Stimulated activated CD4-positive, alpha-beta T cell treated with anti-CD3 and anti-CD28 coated beads, Interleukin-12 subunit alpha, Interleukin-12 subunit beta, amount 100 ng/mL, for 4 hours (primary cell): Measurements from ENCODE around the gene KCNMA1.
"Not testable (repeated sequence)": the region's sequence is repeated elsewhere in the genome, so short reads cannot be mapped to it uniquely, and the experiment has no call there.

ENCODE experiments used
- DNase-seq: peaks from one replicate; pipeline ENCODE4 v3.0.0-alpha.2; 2020

The KCNMA1 gene

GRCh38 chr10:77637532-77638320 lies at the start of gene KCNMA1:
Gene KCNMA1 (minus strand): TSS chr10:77637808.
- no peak for DNase-seq

- no peak for DNase-seq
Observed at GRCh38 chr10:77686650-77687417, 49.2 kb upstream of the KCNMA1 start.

- no peak for DNase-seq
Observed at GRCh38 chr10:77686096-77686495, 48.5 kb upstream of the KCNMA1 start.

- DNase-seq, result no peak
Observed at GRCh38 chr10:77685432-77685831, 47.8 kb upstream of the KCNMA1 start.

- DNase-seq, result not testable (repeated sequence)
Observed at GRCh38 chr10:77683088-77683432, 45.5 kb upstream of the KCNMA1 start.

GRCh38 chr10:77682393-77683087 lies 44.9 kb upstream of the KCNMA1 start:
- no peak for DNase-seq

GRCh38 chr10:77681839-77682238 lies 44.2 kb upstream of the KCNMA1 start:
- no peak for DNase-seq

- DNase-seq, result no peak
Observed at GRCh38 chr10:77680811-77681210, 43.2 kb upstream of the KCNMA1 start.

- DNase-seq, result no peak
Observed at GRCh38 chr10:77680065-77680464, 42.5 kb upstream of the KCNMA1 start.

GRCh38 chr10:77679217-77679616 lies 41.6 kb upstream of the KCNMA1 start:
- DNase-seq, result no peak

- DNase-seq, result no peak
Observed at GRCh38 chr10:77678146-77678545, 40.5 kb upstream of the KCNMA1 start.

GRCh38 chr10:77675347-77675746 lies 37.7 kb upstream of the KCNMA1 start:
- no peak for DNase-seq

- DNase-seq, result no peak
Observed at GRCh38 chr10:77673515-77674140, 36.0 kb upstream of the KCNMA1 start.

- no peak for DNase-seq
Observed at GRCh38 chr10:77673101-77673500, 35.5 kb upstream of the KCNMA1 start.

GRCh38 chr10:77671594-77672252 lies 34.1 kb upstream of the KCNMA1 start:
- no peak for DNase-seq

- no peak for DNase-seq
Observed at GRCh38 chr10:77670817-77671443, 33.3 kb upstream of the KCNMA1 start.

- no peak for DNase-seq
Observed at GRCh38 chr10:77669892-77670291, 32.3 kb upstream of the KCNMA1 start.

- DNase-seq, result no peak
Observed at GRCh38 chr10:77667426-77668324, 30.1 kb upstream of the KCNMA1 start.

- no peak for DNase-seq
Observed at GRCh38 chr10:77666821-77667220, 29.2 kb upstream of the KCNMA1 start.

- DNase-seq, result no peak
Observed at GRCh38 chr10:77664696-77665095, 27.1 kb upstream of the KCNMA1 start.

GRCh38 chr10:77664008-77664407 lies 26.4 kb upstream of the KCNMA1 start:
- DNase-seq, result no peak
